K562 (cell line): Measurements from ENCODE around the gene MARK3. TPM values are rescaled to one million over a fixed set of nuclear protein-coding genes. Genes with fewer than 3 reads are reported as not detected.

ENCODE experiments used
- CHCHD3 ChIP-seq: fragments of 250-450 bp; sonication (Bioruptor Pico); IDR thresholded peaks from 2 replicates; pipeline ENCODE4 v2.1.2; 2022; ENCODE audit warnings: mild to moderate bottlenecking
- ETV1 ChIP-seq: fragments of 450-650 bp; conservative IDR thresholded peaks from 2 replicates; pipeline ENCODE4 v1.6.1; 2016; ENCODE audit warnings: missing genetic modification characterization, control low read depth, low read depth, missing compliant biosample characterization
- LARP7 ChIP-seq: fragments of 450-650 bp; IDR thresholded peaks from 2 replicates; pipeline ENCODE4 v1.6.1; 2016
- LCOR ChIP-seq: sonication (generic); formaldehyde crosslinking; IDR thresholded peaks from 2 replicates; pipeline ENCODE4 v1.8.0; 2022; ENCODE audit warnings: mild to moderate bottlenecking, missing genetic modification reagents
- MCM3 ChIP-seq: fragments of 450-650 bp; IDR thresholded peaks from 2 replicates; pipeline ENCODE4 v1.6.1; 2016
- NR3C1 ChIP-seq: sonication (generic); formaldehyde crosslinking; IDR thresholded peaks from 2 replicates; pipeline ENCODE4 v1.8.1; 2022; ENCODE audit warnings: missing genetic modification reagents
- RAD21 ChIP-seq, 2 experiments: fragments of 250-450 bp in 1 of 2; fragments of 450-650 bp in 1 of 2; sonication (Bioruptor Pico) in 1 of 2; formaldehyde crosslinking in 1 of 2; IDR thresholded peaks in 1 of 2; conservative IDR thresholded peaks in 1 of 2; 2 replicates each; pipeline versions ENCODE4 v1.4.0 to v1.8.0; 2020 to 2022; ENCODE audit warnings: mild to moderate bottlenecking in 2 of 2, moderate library complexity in 1 of 2
- SIRT6 ChIP-seq: IDR thresholded peaks from one replicate; pipeline ENCODE4 v1.6.1; 2012; ENCODE audit warnings: low read depth, mild to moderate bottlenecking, control low read depth, inconsistent platforms, low read length, moderate library complexity
- SIX5 ChIP-seq, 2 experiments: IDR thresholded peaks; 2 replicates each; pipeline ENCODE4 v1.6.1; 2011; ENCODE audit warnings: low read length in 2 of 2, borderline replicate concordance in 1 of 2, low read depth in 1 of 2, mild to moderate bottlenecking in 1 of 2, moderate library complexity in 1 of 2; ENCODE audit not compliant: insufficient read depth in 1 of 2
- SPI1 ChIP-seq: IDR thresholded peaks from 2 replicates; pipeline ENCODE4 v1.6.1; 2011; ENCODE audit warnings: low read depth, low read length, control low read depth, borderline replicate concordance
- ZNF282 ChIP-seq: sonication (generic); formaldehyde crosslinking; IDR thresholded peaks from 2 replicates; pipeline ENCODE4 v1.8.1; 2023; ENCODE audit warnings: missing genetic modification reagents
- ZNF551 ChIP-seq: fragments of 250-450 bp; sonication (Bioruptor Pico); IDR thresholded peaks from 2 replicates; pipeline ENCODE4 v1.5.0; 2021; ENCODE audit warnings: mild to moderate bottlenecking, moderate library complexity
- polyA plus RNA-seq, 8 experiments: library from polyadenylated mRNA; depleted of rRNA in 4 of 8; stranded (reverse) in 5 of 8; unstranded in 3 of 8; fragments of >200 nt; fragmentation: Nextera tagmentation in 2 of 8; fragmentation: Illumina TruSeq in 1 of 8; extraction: Ambion mirVana in 2 of 8; extraction: Trizol in 1 of 8; gene quantifications; 2 replicates each; pipeline versions ENCODE4 v1.2.1 to v1.2.3, GENCODE V29; 2011 to 2014; ENCODE audit warnings: inconsistent platforms in 1 of 8, missing spikeins in 1 of 8
- total RNA-seq, 7 experiments: library from RNA; depleted of rRNA in 6 of 7; stranded (reverse); fragments of >200 nt in 6 of 7; fragmentation: Illumina TruSeq in 2 of 7; extraction: Trizol in 2 of 7; gene quantifications; 2 replicates each; pipeline versions ENCODE4 v1.2.1 to v1.2.3, GENCODE V29; 2011 to 2021; ENCODE audit warnings: low replicate concordance in 1 of 7
- TF ChIP-seq, protein P1 (sequence below): fragments of 450-650 bp; IDR thresholded peaks from 2 replicates; pipeline ENCODE4 v1.7.1; 2018; ENCODE audit warnings: mild to moderate bottlenecking, low read depth; ENCODE audit not compliant: partially characterized antibody
- TF ChIP-seq, protein P2 (sequence below): fragments of 450-650 bp; IDR thresholded peaks from one replicate; pipeline ENCODE4 v1.6.1; 2018; ENCODE audit warnings: mild to moderate bottlenecking, moderate library complexity; ENCODE audit not compliant: partially characterized antibody
- TF ChIP-seq, protein P3 (sequence below), 2 experiments: fragments of 200-800 bp in 1 of 2; sonication (Bioruptor generic) in 1 of 2; sonication (generic) in 1 of 2; formaldehyde crosslinking in 1 of 2; IDR thresholded peaks in 1 of 2; conservative IDR thresholded peaks in 1 of 2; 2 replicates each; pipeline versions ENCODE4 v1.5.0 to v1.6.1; 2016 to 2020; ENCODE audit warnings: missing compliant biosample characterization in 1 of 2, missing genetic modification characterization in 1 of 2, missing genetic modification reagents in 1 of 2
- TF ChIP-seq, protein P4 (sequence below): fragments of 450-650 bp; IDR thresholded peaks from 2 replicates; pipeline ENCODE4 v1.6.1; 2017; ENCODE audit warnings: antibody characterized with exemption
- TF ChIP-seq, protein P5 (sequence below), 3 experiments: IDR thresholded peaks in 2 of 3; conservative IDR thresholded peaks in 1 of 3; 2 replicates each; pipeline ENCODE4 v1.5.1; 2011 to 2012; ENCODE audit warnings: low read length in 3 of 3, mild to moderate bottlenecking in 3 of 3, control low read depth in 2 of 3, improper control_type of control experiment in 1 of 3, inconsistent platforms in 1 of 3, low read depth in 1 of 3, mixed read lengths in 1 of 3, moderate library complexity in 1 of 3; ENCODE audit not compliant: insufficient read depth in 2 of 3

MARK3 gene
- total and polyA plus RNA-seq, 9 of the 15 experiments (the other 6 are each of a cell fraction or from before 2014, with no cell fraction given), result 10.1 to 68.7 (median 56.3) TPM

DNA sequence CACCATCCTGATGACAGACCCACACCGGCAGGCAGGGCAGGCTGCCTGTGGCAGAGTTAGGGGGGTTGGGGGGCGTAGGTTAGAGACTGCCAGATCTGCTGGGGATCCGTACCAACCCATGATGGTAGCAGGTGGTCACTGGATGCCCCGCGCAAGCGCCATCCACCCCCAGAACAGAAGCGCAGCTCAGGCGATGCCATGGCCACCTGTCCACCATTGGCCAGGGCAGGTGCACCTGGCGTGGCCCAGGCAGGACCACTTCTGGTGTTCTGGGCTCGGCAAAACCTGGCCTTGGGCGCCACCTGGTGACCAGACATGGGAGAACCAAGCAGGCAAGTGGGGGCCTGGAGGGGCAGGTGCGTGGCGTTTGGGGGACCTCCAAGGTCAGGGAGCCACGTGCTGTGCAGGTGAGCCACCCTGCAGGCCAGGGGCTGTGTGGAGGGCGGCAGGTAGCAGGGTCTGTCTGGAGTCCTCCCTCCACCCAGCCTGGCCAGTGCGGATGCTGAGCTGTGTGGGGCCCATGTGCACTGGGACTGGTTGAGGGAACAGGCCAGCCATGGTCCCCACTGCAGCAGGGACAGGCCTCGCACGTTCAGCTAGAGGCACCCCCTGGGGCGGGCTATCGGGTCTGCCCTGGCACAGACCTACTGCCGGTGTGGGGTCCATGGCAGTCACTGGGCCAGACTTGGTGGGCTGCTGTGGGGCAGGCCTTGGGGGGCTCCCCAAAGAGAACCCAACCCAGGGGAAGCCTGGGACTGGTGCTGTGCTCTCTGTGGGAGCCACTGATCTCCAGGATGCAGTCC lies 161.6 kb downstream of the MARK3 start (continued):
- TF ChIP-seq, protein P1, sequence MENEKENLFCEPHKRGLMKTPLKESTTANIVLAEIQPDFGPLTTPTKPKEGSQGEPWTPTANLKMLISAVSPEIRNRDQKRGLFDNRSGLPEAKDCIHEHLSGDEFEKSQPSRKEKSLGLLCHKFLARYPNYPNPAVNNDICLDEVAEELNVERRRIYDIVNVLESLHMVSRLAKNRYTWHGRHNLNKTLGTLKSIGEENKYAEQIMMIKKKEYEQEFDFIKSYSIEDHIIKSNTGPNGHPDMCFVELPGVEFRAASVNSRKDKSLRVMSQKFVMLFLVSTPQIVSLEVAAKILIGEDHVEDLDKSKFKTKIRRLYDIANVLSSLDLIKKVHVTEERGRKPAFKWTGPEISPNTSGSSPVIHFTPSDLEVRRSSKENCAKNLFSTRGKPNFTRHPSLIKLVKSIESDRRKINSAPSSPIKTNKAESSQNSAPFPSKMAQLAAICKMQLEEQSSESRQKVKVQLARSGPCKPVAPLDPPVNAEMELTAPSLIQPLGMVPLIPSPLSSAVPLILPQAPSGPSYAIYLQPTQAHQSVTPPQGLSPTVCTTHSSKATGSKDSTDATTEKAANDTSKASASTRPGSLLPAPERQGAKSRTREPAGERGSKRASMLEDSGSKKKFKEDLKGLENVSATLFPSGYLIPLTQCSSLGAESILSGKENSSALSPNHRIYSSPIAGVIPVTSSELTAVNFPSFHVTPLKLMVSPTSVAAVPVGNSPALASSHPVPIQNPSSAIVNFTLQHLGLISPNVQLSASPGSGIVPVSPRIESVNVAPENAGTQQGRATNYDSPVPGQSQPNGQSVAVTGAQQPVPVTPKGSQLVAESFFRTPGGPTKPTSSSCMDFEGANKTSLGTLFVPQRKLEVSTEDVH, result no peak
- TF ChIP-seq LCOR (CRISPR knock-in tag) (no peak), RAD21 (CRISPR knock-in tag; conservative IDR thresholded peaks at IDR 0.05 in 1 of 2, IDR thresholded peaks at IDR 0.05 in 1 of 2) (peak; percentile 75 to 91), ZNF282 (no peak), ETV1 (tag) (no peak), LARP7 (no peak), SIRT6 (no peak), SIX5 (IDR thresholded peaks at IDR 0.05; ENCODE audit: borderline replicate concordance in 1 of 2, insufficient read depth in 1 of 2, low read depth in 1 of 2, low read length in 2 of 2) (no peak), ZNF551 (CRISPR knock-in tag) (no peak), CHCHD3 (CRISPR knock-in tag) (no peak), NR3C1 (CRISPR knock-in tag) (no peak), MCM3 (no peak), SPI1 (no peak)
- TF ChIP-seq, protein P2, sequence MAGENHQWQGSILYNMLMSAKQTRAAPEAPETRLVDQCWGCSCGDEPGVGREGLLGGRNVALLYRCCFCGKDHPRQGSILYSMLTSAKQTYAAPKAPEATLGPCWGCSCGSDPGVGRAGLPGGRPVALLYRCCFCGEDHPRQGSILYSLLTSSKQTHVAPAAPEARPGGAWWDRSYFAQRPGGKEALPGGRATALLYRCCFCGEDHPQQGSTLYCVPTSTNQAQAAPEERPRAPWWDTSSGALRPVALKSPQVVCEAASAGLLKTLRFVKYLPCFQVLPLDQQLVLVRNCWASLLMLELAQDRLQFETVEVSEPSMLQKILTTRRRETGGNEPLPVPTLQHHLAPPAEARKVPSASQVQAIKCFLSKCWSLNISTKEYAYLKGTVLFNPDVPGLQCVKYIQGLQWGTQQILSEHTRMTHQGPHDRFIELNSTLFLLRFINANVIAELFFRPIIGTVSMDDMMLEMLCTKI, result no peak
- TF ChIP-seq, protein P3, sequence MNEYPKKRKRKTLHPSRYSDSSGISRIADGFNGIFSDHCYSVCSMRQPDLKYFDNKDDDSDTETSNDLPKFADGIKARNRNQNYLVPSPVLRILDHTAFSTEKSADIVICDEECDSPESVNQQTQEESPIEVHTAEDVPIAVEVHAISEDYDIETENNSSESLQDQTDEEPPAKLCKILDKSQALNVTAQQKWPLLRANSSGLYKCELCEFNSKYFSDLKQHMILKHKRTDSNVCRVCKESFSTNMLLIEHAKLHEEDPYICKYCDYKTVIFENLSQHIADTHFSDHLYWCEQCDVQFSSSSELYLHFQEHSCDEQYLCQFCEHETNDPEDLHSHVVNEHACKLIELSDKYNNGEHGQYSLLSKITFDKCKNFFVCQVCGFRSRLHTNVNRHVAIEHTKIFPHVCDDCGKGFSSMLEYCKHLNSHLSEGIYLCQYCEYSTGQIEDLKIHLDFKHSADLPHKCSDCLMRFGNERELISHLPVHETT (CRISPR knock-in tag; conservative IDR thresholded peaks at IDR 0.05 in 1 of 2, IDR thresholded peaks at IDR 0.05 in 1 of 2), result no peak
- TF ChIP-seq, protein P4, sequence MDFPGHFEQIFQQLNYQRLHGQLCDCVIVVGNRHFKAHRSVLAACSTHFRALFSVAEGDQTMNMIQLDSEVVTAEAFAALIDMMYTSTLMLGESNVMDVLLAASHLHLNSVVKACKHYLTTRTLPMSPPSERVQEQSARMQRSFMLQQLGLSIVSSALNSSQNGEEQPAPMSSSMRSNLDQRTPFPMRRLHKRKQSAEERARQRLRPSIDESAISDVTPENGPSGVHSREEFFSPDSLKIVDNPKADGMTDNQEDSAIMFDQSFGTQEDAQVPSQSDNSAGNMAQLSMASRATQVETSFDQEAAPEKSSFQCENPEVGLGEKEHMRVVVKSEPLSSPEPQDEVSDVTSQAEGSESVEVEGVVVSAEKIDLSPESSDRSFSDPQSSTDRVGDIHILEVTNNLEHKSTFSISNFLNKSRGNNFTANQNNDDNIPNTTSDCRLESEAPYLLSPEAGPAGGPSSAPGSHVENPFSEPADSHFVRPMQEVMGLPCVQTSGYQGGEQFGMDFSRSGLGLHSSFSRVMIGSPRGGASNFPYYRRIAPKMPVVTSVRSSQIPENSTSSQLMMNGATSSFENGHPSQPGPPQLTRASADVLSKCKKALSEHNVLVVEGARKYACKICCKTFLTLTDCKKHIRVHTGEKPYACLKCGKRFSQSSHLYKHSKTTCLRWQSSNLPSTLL, result no peak
- TF ChIP-seq, protein P5, sequence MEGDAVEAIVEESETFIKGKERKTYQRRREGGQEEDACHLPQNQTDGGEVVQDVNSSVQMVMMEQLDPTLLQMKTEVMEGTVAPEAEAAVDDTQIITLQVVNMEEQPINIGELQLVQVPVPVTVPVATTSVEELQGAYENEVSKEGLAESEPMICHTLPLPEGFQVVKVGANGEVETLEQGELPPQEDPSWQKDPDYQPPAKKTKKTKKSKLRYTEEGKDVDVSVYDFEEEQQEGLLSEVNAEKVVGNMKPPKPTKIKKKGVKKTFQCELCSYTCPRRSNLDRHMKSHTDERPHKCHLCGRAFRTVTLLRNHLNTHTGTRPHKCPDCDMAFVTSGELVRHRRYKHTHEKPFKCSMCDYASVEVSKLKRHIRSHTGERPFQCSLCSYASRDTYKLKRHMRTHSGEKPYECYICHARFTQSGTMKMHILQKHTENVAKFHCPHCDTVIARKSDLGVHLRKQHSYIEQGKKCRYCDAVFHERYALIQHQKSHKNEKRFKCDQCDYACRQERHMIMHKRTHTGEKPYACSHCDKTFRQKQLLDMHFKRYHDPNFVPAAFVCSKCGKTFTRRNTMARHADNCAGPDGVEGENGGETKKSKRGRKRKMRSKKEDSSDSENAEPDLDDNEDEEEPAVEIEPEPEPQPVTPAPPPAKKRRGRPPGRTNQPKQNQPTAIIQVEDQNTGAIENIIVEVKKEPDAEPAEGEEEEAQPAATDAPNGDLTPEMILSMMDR (IDR thresholded peaks at IDR 0.05 in 2 of 3, conservative IDR thresholded peaks at IDR 0.05 in 1 of 3; ENCODE audit: insufficient read depth in 2 of 3, low read depth in 1 of 3, low read length in 3 of 3), result peak; percentile 83 to 86 (median 85)
